H9 (cell line): ENCODE measurements around the gene NUDT9. TPM values are rescaled to one million over a fixed set of nuclear protein-coding genes. Genes with fewer than 3 reads are reported as not detected.
"Not testable (repeated sequence)": the region's sequence is repeated elsewhere in the genome, so short reads cannot be mapped to it uniquely, and the experiment has no call there.

Experiments used
- DNase-seq: peaks from one replicate; pipeline ENCODE4 v3.0.0-alpha.2; 2017
- H2AFZ ChIP-seq: one replicate; pipeline ENCODE4 v1.6.1; 2013; ENCODE audit warnings: mild to moderate bottlenecking, low read length, control low read depth, moderate library complexity
- H2AK5ac ChIP-seq: 2 replicates; pipeline ENCODE4 v1.6.1; 2013; ENCODE audit warnings: low read length, control low read depth, mixed read lengths; ENCODE audit not compliant: insufficient read length
- H2BK120ac ChIP-seq: one replicate; pipeline ENCODE4 v1.6.1; 2013; ENCODE audit warnings: low read depth, mild to moderate bottlenecking, low read length, control low read depth, inconsistent platforms; ENCODE audit not compliant: poor library complexity, severe bottlenecking
- H2BK12ac ChIP-seq: 2 replicates; pipeline ENCODE4 v1.6.1; 2013; ENCODE audit warnings: low read length, control low read depth, mixed read lengths, low read depth; ENCODE audit not compliant: insufficient read length
- H2BK15ac ChIP-seq: 2 replicates; pipeline ENCODE4 v1.6.1; 2013; ENCODE audit warnings: low read depth, low read length, control low read depth
- H2BK20ac ChIP-seq: one replicate; pipeline ENCODE4 v1.6.1; 2013; ENCODE audit warnings: low read depth, mild to moderate bottlenecking, low read length, control low read depth, inconsistent platforms; ENCODE audit not compliant: poor library complexity, severe bottlenecking
- H2BK5ac ChIP-seq: 2 replicates; pipeline ENCODE4 v1.6.1; 2013; ENCODE audit warnings: low read length, control low read depth, mixed read lengths; ENCODE audit not compliant: insufficient read length
- H3K14ac ChIP-seq: 2 replicates; pipeline ENCODE4 v1.6.1; 2013; ENCODE audit warnings: low read length, control low read depth; ENCODE audit not compliant: insufficient read depth
- H3K18ac ChIP-seq: 2 replicates; pipeline ENCODE4 v1.6.1; 2013; ENCODE audit warnings: low read depth, mild to moderate bottlenecking, mixed read lengths, low read length, control low read depth; ENCODE audit not compliant: insufficient read length
- H3K23ac ChIP-seq: 2 replicates; pipeline ENCODE4 v1.6.1; 2013; ENCODE audit warnings: low read length, control low read depth, mixed read lengths, low read depth; ENCODE audit not compliant: insufficient read length
- H3K23me2 ChIP-seq: 2 replicates; pipeline ENCODE4 v1.6.1; 2013; ENCODE audit warnings: low read depth, mild to moderate bottlenecking, mixed read lengths, low read length, control low read depth; ENCODE audit not compliant: insufficient read length, poor library complexity, severe bottlenecking
- H3K27ac ChIP-seq: 2 replicates; pipeline ENCODE4 v1.5.1; 2013; ENCODE audit warnings: low read length, control low read depth, mixed read lengths, low read depth; ENCODE audit not compliant: insufficient read length
- H3K27me3 ChIP-seq: 2 replicates; pipeline ENCODE4 v1.6.1; 2013; ENCODE audit warnings: low read length, control low read depth, inconsistent platforms; ENCODE audit not compliant: insufficient read depth
- H3K4ac ChIP-seq: 2 replicates; pipeline ENCODE4 v1.6.1; 2013; ENCODE audit warnings: low read depth, mild to moderate bottlenecking, control low read depth, inconsistent platforms, low read length, moderate library complexity
- H3K4me1 ChIP-seq: 2 replicates; pipeline ENCODE4 v1.6.1; 2013; ENCODE audit warnings: low read length, control low read depth, inconsistent platforms; ENCODE audit not compliant: insufficient read depth
- H3K4me2 ChIP-seq: 2 replicates; pipeline ENCODE4 v1.6.1; 2013; ENCODE audit warnings: low read length, control low read depth, mixed read lengths; ENCODE audit not compliant: insufficient read length, insufficient read depth
- H3K56ac ChIP-seq: 2 replicates; pipeline ENCODE4 v1.6.1; 2013; ENCODE audit warnings: low read depth, mild to moderate bottlenecking, mixed read lengths, low read length, control low read depth; ENCODE audit not compliant: insufficient read length
- H3K79me1 ChIP-seq: 2 replicates; pipeline ENCODE4 v1.6.1; 2013; ENCODE audit warnings: low read depth, mild to moderate bottlenecking, moderate library complexity, low read length, control low read depth, inconsistent platforms; ENCODE audit not compliant: insufficient read depth, poor library complexity, severe bottlenecking
- H3K79me2 ChIP-seq: 2 replicates; pipeline ENCODE4 v1.6.1; 2013; ENCODE audit warnings: low read length, control low read depth, inconsistent platforms; ENCODE audit not compliant: insufficient read depth
- H3K9ac ChIP-seq: 2 replicates; pipeline ENCODE4 v1.6.1; 2013; ENCODE audit warnings: low read length, control low read depth, mixed read lengths; ENCODE audit not compliant: insufficient read length; ENCODE audit errors: extremely low read depth
- H3K9me3 ChIP-seq: one replicate; pipeline ENCODE4 v1.6.1; 2013; ENCODE audit warnings: low read depth, low read length, inconsistent platforms; ENCODE audit not compliant: control insufficient read depth
- H3T11ph ChIP-seq: one replicate; pipeline ENCODE4 v1.6.1; 2013; ENCODE audit warnings: mild to moderate bottlenecking, low read length, control low read depth, inconsistent platforms
- H4K20me1 ChIP-seq: one replicate; pipeline ENCODE4 v1.6.1; 2013; ENCODE audit not compliant: control insufficient read depth, insufficient read length, insufficient read depth
- H4K5ac ChIP-seq: 2 replicates; pipeline ENCODE4 v1.6.1; 2013; ENCODE audit warnings: low read depth, mild to moderate bottlenecking, mixed read lengths, low read length, control low read depth; ENCODE audit not compliant: insufficient read length
- H4K8ac ChIP-seq: replicated peaks from 2 replicates; pipeline ENCODE4 v1.6.1; 2013; ENCODE audit warnings: low read length, control low read depth, mixed read lengths, low read depth; ENCODE audit not compliant: insufficient read length
- H4K91ac ChIP-seq: 2 replicates; pipeline ENCODE4 v1.6.1; 2013; ENCODE audit warnings: low read depth, mild to moderate bottlenecking, moderate library complexity, mixed read lengths, low read length, control low read depth; ENCODE audit not compliant: insufficient read length
- H3K27ac Mint-ChIP-seq, 3 experiments: 2 replicates in 2 of 3; 3 replicates in 1 of 3; pipeline ENCODE4 v1.8.0; 2020 to 2021; ENCODE audit warnings: mixed read lengths in 3 of 3, mild to moderate bottlenecking in 1 of 3, moderate library complexity in 1 of 3
- H3K27me3 Mint-ChIP-seq: 2 replicates; pipeline ENCODE4 v1.8.0; 2021; ENCODE audit warnings: low read depth, mild to moderate bottlenecking, moderate library complexity, mixed read lengths
- H3K36me3 Mint-ChIP-seq, 3 experiments: 2 replicates in 2 of 3; 3 replicates in 1 of 3; pipeline ENCODE4 v1.8.0; 2020 to 2021; ENCODE audit warnings: low read depth in 3 of 3, mixed read lengths in 3 of 3; ENCODE audit not compliant: insufficient read depth in 1 of 3
- H3K4me1 Mint-ChIP-seq, 2 experiments: 2 replicates each; pipeline ENCODE4 v1.8.0; 2020; ENCODE audit warnings: mixed read lengths in 2 of 2
- H3K4me3 Mint-ChIP-seq, 2 experiments: 2 replicates in 1 of 2; 3 replicates in 1 of 2; pipeline ENCODE4 v1.8.0; 2020 to 2021; ENCODE audit warnings: mild to moderate bottlenecking in 2 of 2, mixed read lengths in 2 of 2, moderate library complexity in 1 of 2
- H3K9me3 Mint-ChIP-seq, 2 experiments: 2 replicates in 1 of 2; 3 replicates in 1 of 2; pipeline ENCODE4 v1.8.0; 2020; ENCODE audit warnings: mild to moderate bottlenecking in 2 of 2, mixed read lengths in 2 of 2, moderate library complexity in 1 of 2
- CTCF ChIP-seq: fragments of 200-600 bp; sonication (generic); conservative IDR thresholded peaks from 3 replicates; pipeline ENCODE4 v1.8.0; 2021; ENCODE audit warnings: antibody characterized with exemption, mild to moderate bottlenecking
- WGBS: extraction: QIAGEN DNeasy Blood & Tissue Kit; methylation state at CpG from one replicate; pipeline ENCODE4 v1.1.7; 2013; ENCODE audit warnings: missing lambda C conversion rate, low lambda C conversion rate, mixed read lengths; ENCODE audit not compliant: insufficient read length; ENCODE audit errors: extremely low coverage; 5-methylcytosine and 5-hydroxymethylcytosine counted together
- total RNA-seq: library from RNA; stranded (reverse); gene quantifications from 2 replicates; pipeline ENCODE4 v1.2.1, GENCODE V29; 2021

The NUDT9 gene
- total RNA-seq, 1 experiment from 2014 or later, result 28.5 TPM

GRCh38 chr4:87382931-87383330 lies 39.4 kb upstream of the NUDT9 start:
- H3T11ph ChIP-seq, result no peak overlapping the region
- H3K9me3 Mint-ChIP-seq, result peaks cover 7 to 11% of the 10 kb centered on the region in 2 experiments
- no peaks in the 10 kb centered on the region for H3K27me3 Mint-ChIP-seq
- H2BK15ac ChIP-seq, result no peak overlapping the region
- H3K18ac ChIP-seq, result no peak overlapping the region
- 100% methylated on average over 1 of the region's 3 CpGs for WGBS
- H3K4me1 ChIP-seq, result no peaks in the 10 kb centered on the region
- no peak overlapping the region for H2AK5ac ChIP-seq
- H4K8ac ChIP-seq, result no peak overlapping the region
- H2BK20ac ChIP-seq, result no peak overlapping the region
- no peak for DNase-seq
- TF ChIP-seq CTCF, result no peak
- no peak overlapping the region for H3K27ac Mint-ChIP-seq
- H3K27ac ChIP-seq, result no peak overlapping the region
- no peaks in the 10 kb centered on the region for H3K9me3 ChIP-seq
- H3K23me2 ChIP-seq, result no peaks in the 10 kb centered on the region
- no peak overlapping the region for H4K5ac ChIP-seq
- H3K4me2 ChIP-seq, result no peak overlapping the region
- no peak overlapping the region for H4K91ac ChIP-seq
- no peak overlapping the region for H3K14ac ChIP-seq
- no peaks in the 10 kb centered on the region for H3K79me1 ChIP-seq
- H3K9ac ChIP-seq, result no peak overlapping the region
- no peak overlapping the region for H3K23ac ChIP-seq
- no peaks in the 10 kb centered on the region for H3K4me1 Mint-ChIP-seq
- no peak overlapping the region for H2BK120ac ChIP-seq
- no peaks in the 10 kb centered on the region; the same call in 1 of the 2 replicates for H3K27me3 ChIP-seq
- H3K4ac ChIP-seq, result no peak overlapping the region
- no peaks in the 10 kb centered on the region for H3K79me2 ChIP-seq
- no peak overlapping the region for H2BK12ac ChIP-seq
- H3K4me3 Mint-ChIP-seq, result no peak overlapping the region
- H3K36me3 Mint-ChIP-seq, result peaks cover 16 to 30% (median 23%) of the 10 kb centered on the region in 3 experiments
- no peak overlapping the region for H3K56ac ChIP-seq
- H2AFZ ChIP-seq, result no peak overlapping the region
- no peak overlapping the region for H2BK5ac ChIP-seq
- H4K20me1 ChIP-seq, result no peaks in the 10 kb centered on the region

- H3K79me2 ChIP-seq, H3K27me3 ChIP-seq, H3K79me1 ChIP-seq, H3K4me1 ChIP-seq, H2BK5ac ChIP-seq, H3K14ac ChIP-seq, H2BK120ac ChIP-seq, H4K5ac ChIP-seq, H3T11ph ChIP-seq, H3K4me2 ChIP-seq, H2AK5ac ChIP-seq, H3K18ac ChIP-seq, H4K8ac ChIP-seq, H3K9ac ChIP-seq, H3K4me3 Mint-ChIP-seq, H3K27ac Mint-ChIP-seq, H3K4ac ChIP-seq, H3K9me3 ChIP-seq, H3K27me3 Mint-ChIP-seq, DNase-seq, H2BK15ac ChIP-seq, H3K23me2 ChIP-seq, H3K56ac ChIP-seq, H4K91ac ChIP-seq, H4K20me1 ChIP-seq, H2BK12ac ChIP-seq, H3K27ac ChIP-seq, H3K4me1 Mint-ChIP-seq, H3K23ac ChIP-seq, H2AFZ ChIP-seq, H2BK20ac ChIP-seq: not testable (repeated sequence)
- WGBS, result no CpG with 5 or more reads among the region's 9 CpGs
- Mint-ChIP-seq H3K9me3 (peaks cover 7 to 11% of the 10 kb centered on the region in 2 experiments), H3K36me3 (peaks cover 21 to 37% (median 27%) of the 10 kb centered on the region in 3 experiments)
These were observed 37.8 kb upstream of the NUDT9 start for GRCh38 chr4:87384466-87385132.
